K562 (cell line): ENCODE measurements around the gene CLCF1. TPM values are rescaled to one million over a fixed set of nuclear protein-coding genes. Genes with fewer than 3 reads are reported as not detected.

Experiments
- ATAC-seq: fragments of 200-7000 bp; cut with Tn5 transposase; 3 replicates; pipeline ENCODE4 v1.9.1; 2020; ENCODE audit warnings: moderate library complexity
- BruUV-seq: library from RNA; stranded (reverse); fragments of 400-500 nt; replicated peaks from 2 replicates; lab custom pipeline; 2021; lab: Mats Ljungman, UMichigan
- CTCF ChIA-PET: fragments of 300-600 bp; formaldehyde crosslinking; extraction: SDS; loops from one replicate; lab custom pipeline; 2021; ENCODE audit warnings: low intra/inter-chr PET ratio; lab: Yijun Ruan, JAX
- POLR2A ChIA-PET: fragments of 300-600, 350-650 bp; sonication (Branson Sonifier 250); formaldehyde crosslinking; extraction: SDS; loops from one replicate; lab custom pipeline; 2021; ENCODE audit warnings: antibody characterized with exemption, inconsistent platforms; lab: Yijun Ruan, JAX
- DNase-seq, 4 experiments: peaks; one replicate each; pipeline versions ENCODE4 v3.0.0 to v3.0.0-alpha.2; 2011 to 2018; ENCODE audit warnings: low spot score in 3 of 4, mixed read lengths in 3 of 4; ENCODE audit errors: extremely low read depth in 1 of 4
- FAIRE-seq: peaks from 2 replicates; lab custom pipeline; 2011; peaks lifted over from hg19 to GRCh38; lab: Jason Lieb, UNC
- H2AFZ ChIP-seq: 2 replicates; pipeline ENCODE4 v1.6.0; 2011; ENCODE audit warnings: low read depth, low read length, control low read depth, inconsistent platforms
- H3K27ac ChIP-seq: fragments of 200-600 bp; 3 replicates; pipeline ENCODE4 v1.8.0; 2011; ENCODE audit warnings: low read depth, mild to moderate bottlenecking, control low read depth, inconsistent platforms, low read length, moderate library complexity, mixed read lengths; ENCODE audit errors: extremely low read depth
- H3K27me3 ChIP-seq, 2 experiments: fragments of 300-600 bp in 1 of 2; 2 replicates in 1 of 2; 3 replicates in 1 of 2; pipeline versions ENCODE4 v1.6.0 to v1.8.0; 2011; ENCODE audit warnings: inconsistent platforms in 2 of 2, low read length in 2 of 2, mild to moderate bottlenecking in 1 of 2, mixed read lengths in 1 of 2, moderate library complexity in 1 of 2; ENCODE audit not compliant: control insufficient read depth in 2 of 2, insufficient read depth in 2 of 2
- H3K36me3 ChIP-seq: fragments of 300-600 bp; 3 replicates; pipeline ENCODE4 v1.8.0; 2011; ENCODE audit warnings: mild to moderate bottlenecking, low read length, inconsistent platforms; ENCODE audit not compliant: control insufficient read depth, insufficient read depth
- H3K4me1 ChIP-seq, 2 experiments: fragments of 200-600 bp in 1 of 2; replicated peaks in 1 of 2; 2 replicates in 1 of 2; 3 replicates in 1 of 2; pipeline versions ENCODE4 v1.5.1 to v1.8.0; 2011; ENCODE audit warnings: inconsistent platforms in 2 of 2, low read length in 2 of 2, mild to moderate bottlenecking in 1 of 2, mixed read lengths in 1 of 2, moderate library complexity in 1 of 2; ENCODE audit not compliant: control insufficient read depth in 2 of 2, insufficient read depth in 2 of 2
- H3K4me2 ChIP-seq: 2 replicates; pipeline ENCODE4 v1.6.1; 2011; ENCODE audit warnings: low read length, control low read depth, inconsistent platforms, mixed read lengths; ENCODE audit not compliant: insufficient read depth
- H3K4me3 ChIP-seq: fragments of 200-600 bp; sonication (generic), shearing (Covaris generic); 2 replicates; pipeline ENCODE4 v1.5.1; 2016; ENCODE audit warnings: control low read depth, inconsistent platforms
- H3K79me2 ChIP-seq: fragments of 200-600 bp; 3 replicates; pipeline ENCODE4 v1.8.0; 2011; ENCODE audit warnings: low read length, inconsistent platforms; ENCODE audit not compliant: control insufficient read depth, insufficient read depth
- H3K9ac ChIP-seq, 2 experiments: 2 replicates each; pipeline versions ENCODE4 v1.6.0 to v1.6.1; 2011; ENCODE audit warnings: low read depth in 2 of 2, low read length in 2 of 2, control low read depth in 1 of 2, inconsistent platforms in 1 of 2, mild to moderate bottlenecking in 1 of 2, mixed read lengths in 1 of 2; ENCODE audit not compliant: insufficient read depth in 1 of 2
- H3K9me1 ChIP-seq: one replicate; pipeline ENCODE4 v1.6.0; 2011; ENCODE audit warnings: inconsistent platforms, mild to moderate bottlenecking, low read length, moderate library complexity; ENCODE audit not compliant: control insufficient read depth, insufficient read depth
- H3K9me3 ChIP-seq: replicated peaks from 2 replicates; pipeline ENCODE4 v1.5.1; 2011; ENCODE audit warnings: low read depth, low read length, inconsistent platforms; ENCODE audit not compliant: control insufficient read depth, insufficient read depth
- H4K20me1 ChIP-seq: replicated peaks from 2 replicates; pipeline ENCODE4 v1.6.1; 2011; ENCODE audit warnings: low read length, inconsistent platforms, mixed read lengths; ENCODE audit not compliant: control insufficient read depth, insufficient read depth
- RBM15 ChIP-seq: fragments of 200-400 bp; formaldehyde crosslinking; IDR thresholded peaks from 2 replicates; pipeline ENCODE4 v1.6.1; 2018; ENCODE audit warnings: mild to moderate bottlenecking, low read length, moderate library complexity; ENCODE audit not compliant: insufficient read depth
- ZNF217 ChIP-seq: sonication (generic); formaldehyde crosslinking; IDR thresholded peaks from 2 replicates; pipeline ENCODE4 v1.8.0; 2022; ENCODE audit warnings: mild to moderate bottlenecking, missing genetic modification reagents
- WGBS: fragments of 100-300 bp; shearing (Covaris generic); methylation state at CpG from one replicate; pipeline ENCODE4 v1.1.6; 2016; ENCODE audit warnings: low coverage, mixed read lengths; ENCODE audit not compliant: insufficient coverage; ENCODE audit errors: missing lambda C conversion rate; 5-methylcytosine and 5-hydroxymethylcytosine counted together
- in situ Hi-C: fragments of 300-500 bp; cut with MboI; formaldehyde crosslinking; loops from 4 replicates; pipeline ENCODE4 v1.15.0; 2018; ENCODE audit warnings: inconsistent platforms, mixed read lengths
- intact Hi-C: fragments of 100-400 bp; cut with micrococcal nuclease; formaldehyde crosslinking; loops from 2 replicates; pipeline ENCODE4 v1.14.2; 2022
- polyA plus RNA-seq, 8 experiments: library from polyadenylated mRNA; depleted of rRNA in 4 of 8; stranded (reverse) in 5 of 8; unstranded in 3 of 8; fragments of >200 nt; fragmentation: Nextera tagmentation in 2 of 8; fragmentation: Illumina TruSeq in 1 of 8; extraction: Ambion mirVana in 2 of 8; extraction: Trizol in 1 of 8; gene quantifications; 2 replicates each; pipeline versions ENCODE4 v1.2.1 to v1.2.3, GENCODE V29; 2011 to 2014; ENCODE audit warnings: inconsistent platforms in 1 of 8, missing spikeins in 1 of 8
- total RNA-seq, 7 experiments: library from RNA; depleted of rRNA in 6 of 7; stranded (reverse); fragments of >200 nt in 6 of 7; fragmentation: Illumina TruSeq in 2 of 7; extraction: Trizol in 2 of 7; gene quantifications; 2 replicates each; pipeline versions ENCODE4 v1.2.1 to v1.2.3, GENCODE V29; 2011 to 2021; ENCODE audit warnings: low replicate concordance in 1 of 7
- TF ChIP-seq, protein P1 (sequence below), 2 experiments: fragments of 150-350 bp in 1 of 2; IDR thresholded peaks; 2 replicates each; pipeline ENCODE4 v1.6.1; 2012 to 2016; ENCODE audit warnings: low read depth in 2 of 2, low read length in 2 of 2, mild to moderate bottlenecking in 1 of 2, moderate library complexity in 1 of 2
- TF ChIP-seq, protein P2 (sequence below): fragments of 450-650 bp; IDR thresholded peaks from 2 replicates; pipeline ENCODE4 v1.6.1; 2018; ENCODE audit not compliant: partially characterized antibody

The CLCF1 gene
- total and polyA plus RNA-seq, 9 of the 15 experiments (the other 6 are each of a cell fraction or from before 2014, with no cell fraction given) = 0.49 to 5.8 (median 3.0) TPM

DNA sequence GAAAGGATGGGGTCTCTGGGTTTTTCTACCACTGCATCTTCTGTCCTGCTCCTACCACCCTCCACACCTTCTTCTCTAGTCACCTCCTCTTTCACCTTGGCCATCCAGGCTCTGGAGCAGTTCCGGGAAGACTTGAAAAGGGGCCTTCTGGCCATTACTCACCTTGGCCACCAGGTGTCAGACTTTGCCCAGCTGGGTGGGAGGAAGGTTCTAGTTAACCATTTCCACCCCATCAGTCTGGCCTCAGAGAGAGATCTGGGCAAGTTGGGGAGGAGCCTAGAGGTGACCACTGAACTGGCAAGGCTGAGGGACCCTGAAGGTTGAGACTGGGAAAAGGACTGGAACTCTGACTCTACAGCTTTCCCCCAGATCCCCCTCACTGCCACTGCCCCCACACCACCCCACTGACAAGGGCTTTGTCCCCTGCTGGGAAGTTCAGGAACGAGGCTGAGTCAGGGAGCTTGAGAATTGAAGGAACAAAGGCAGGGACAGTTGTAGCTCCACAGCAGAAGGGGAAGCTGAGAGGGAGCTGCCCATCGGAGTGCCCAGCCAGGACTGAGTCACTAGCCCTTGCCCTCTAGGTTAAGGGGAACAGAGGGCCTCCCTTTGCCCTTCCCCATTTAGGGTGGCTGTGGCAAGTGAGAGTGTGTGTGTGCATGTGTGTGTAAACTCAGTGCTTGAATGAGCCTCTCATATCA is 16.4 kb downstream of the CLCF1 start (continued):
- TF ChIP-seq, protein P1, sequence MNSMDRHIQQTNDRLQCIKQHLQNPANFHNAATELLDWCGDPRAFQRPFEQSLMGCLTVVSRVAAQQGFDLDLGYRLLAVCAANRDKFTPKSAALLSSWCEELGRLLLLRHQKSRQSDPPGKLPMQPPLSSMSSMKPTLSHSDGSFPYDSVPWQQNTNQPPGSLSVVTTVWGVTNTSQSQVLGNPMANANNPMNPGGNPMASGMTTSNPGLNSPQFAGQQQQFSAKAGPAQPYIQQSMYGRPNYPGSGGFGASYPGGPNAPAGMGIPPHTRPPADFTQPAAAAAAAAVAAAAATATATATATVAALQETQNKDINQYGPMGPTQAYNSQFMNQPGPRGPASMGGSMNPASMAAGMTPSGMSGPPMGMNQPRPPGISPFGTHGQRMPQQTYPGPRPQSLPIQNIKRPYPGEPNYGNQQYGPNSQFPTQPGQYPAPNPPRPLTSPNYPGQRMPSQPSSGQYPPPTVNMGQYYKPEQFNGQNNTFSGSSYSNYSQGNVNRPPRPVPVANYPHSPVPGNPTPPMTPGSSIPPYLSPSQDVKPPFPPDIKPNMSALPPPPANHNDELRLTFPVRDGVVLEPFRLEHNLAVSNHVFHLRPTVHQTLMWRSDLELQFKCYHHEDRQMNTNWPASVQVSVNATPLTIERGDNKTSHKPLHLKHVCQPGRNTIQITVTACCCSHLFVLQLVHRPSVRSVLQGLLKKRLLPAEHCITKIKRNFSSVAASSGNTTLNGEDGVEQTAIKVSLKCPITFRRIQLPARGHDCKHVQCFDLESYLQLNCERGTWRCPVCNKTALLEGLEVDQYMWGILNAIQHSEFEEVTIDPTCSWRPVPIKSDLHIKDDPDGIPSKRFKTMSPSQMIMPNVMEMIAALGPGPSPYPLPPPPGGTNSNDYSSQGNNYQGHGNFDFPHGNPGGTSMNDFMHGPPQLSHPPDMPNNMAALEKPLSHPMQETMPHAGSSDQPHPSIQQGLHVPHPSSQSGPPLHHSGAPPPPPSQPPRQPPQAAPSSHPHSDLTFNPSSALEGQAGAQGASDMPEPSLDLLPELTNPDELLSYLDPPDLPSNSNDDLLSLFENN (IDR thresholded peaks at IDR 0.05; ENCODE audit: low read depth in 2 of 2, low read length in 2 of 2) = no peak
- TF ChIP-seq, all 486 proteins: peak for 68

DNA sequence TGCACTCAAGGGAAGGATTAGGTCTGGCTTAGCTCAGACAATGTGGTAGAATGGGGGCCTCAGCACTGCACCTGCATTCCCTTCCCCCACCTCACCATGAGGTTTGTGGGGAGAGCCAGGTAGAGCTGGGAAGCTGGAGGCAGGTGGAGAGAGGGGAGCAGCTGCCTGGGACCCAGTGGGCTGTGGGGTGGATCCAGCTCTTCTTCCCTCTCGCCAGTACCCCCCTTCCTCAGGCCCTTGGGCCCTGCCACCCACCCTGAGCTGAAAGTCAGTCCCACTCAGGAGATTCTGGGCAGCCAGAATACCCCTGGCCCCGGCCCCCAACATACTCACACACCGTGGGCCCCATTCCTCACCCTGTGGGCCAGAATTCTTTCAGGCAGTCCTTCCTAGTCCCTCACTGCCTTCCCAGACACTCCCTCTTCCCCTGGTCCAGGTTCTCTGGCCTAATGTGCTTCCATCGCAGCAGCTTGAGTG is 17.0 kb downstream of the CLCF1 start:
- H3K4me2 ChIP-seq = peak overlapping the region; percentile 4
- no TSS peak for BruUV-seq
- in situ Hi-C loops = no loop called here
- no peaks in the 10 kb centered on the region for H4K20me1 ChIP-seq
- 9% methylated on average over 3 of the region's 4 CpGs for WGBS
- ChIA-PET POLR2A (interaction anchor here (0.5 to 1.3 kb wide), 6 partner anchors 11 to 1852 kb away, joined by 3 to 5 read pairs (median 3); no protein-coding TSS in a partner anchor), CTCF (interaction anchor here (1.1 to 3.7 kb wide), 4 partner anchors 17 to 29 kb away, joined by 3 to 41 read pairs (median 14); partner anchors contain the start of gene CLCF1)
- peaks cover 2% of the 10 kb centered on the region; the same call in 1 of the 3 replicates for H3K36me3 ChIP-seq
- no peaks in the 10 kb centered on the region for H3K9me1 ChIP-seq
- H2AFZ ChIP-seq = peak overlapping the region; percentile 51
- H3K4me1 ChIP-seq = peaks cover 46 to 58% of the 10 kb centered on the region in 2 experiments
- peaks cover 8% of the 10 kb centered on the region for H3K79me2 ChIP-seq
- H3K4me3 ChIP-seq = no peak overlapping the region
- H3K27me3 ChIP-seq = no peaks in the 10 kb centered on the region
- H3K9me3 ChIP-seq = no peaks in the 10 kb centered on the region
- TF ChIP-seq ZNF217 (CRISPR knock-in tag) (no peak), RBM15 (no peak)
- TF ChIP-seq, protein P2, sequence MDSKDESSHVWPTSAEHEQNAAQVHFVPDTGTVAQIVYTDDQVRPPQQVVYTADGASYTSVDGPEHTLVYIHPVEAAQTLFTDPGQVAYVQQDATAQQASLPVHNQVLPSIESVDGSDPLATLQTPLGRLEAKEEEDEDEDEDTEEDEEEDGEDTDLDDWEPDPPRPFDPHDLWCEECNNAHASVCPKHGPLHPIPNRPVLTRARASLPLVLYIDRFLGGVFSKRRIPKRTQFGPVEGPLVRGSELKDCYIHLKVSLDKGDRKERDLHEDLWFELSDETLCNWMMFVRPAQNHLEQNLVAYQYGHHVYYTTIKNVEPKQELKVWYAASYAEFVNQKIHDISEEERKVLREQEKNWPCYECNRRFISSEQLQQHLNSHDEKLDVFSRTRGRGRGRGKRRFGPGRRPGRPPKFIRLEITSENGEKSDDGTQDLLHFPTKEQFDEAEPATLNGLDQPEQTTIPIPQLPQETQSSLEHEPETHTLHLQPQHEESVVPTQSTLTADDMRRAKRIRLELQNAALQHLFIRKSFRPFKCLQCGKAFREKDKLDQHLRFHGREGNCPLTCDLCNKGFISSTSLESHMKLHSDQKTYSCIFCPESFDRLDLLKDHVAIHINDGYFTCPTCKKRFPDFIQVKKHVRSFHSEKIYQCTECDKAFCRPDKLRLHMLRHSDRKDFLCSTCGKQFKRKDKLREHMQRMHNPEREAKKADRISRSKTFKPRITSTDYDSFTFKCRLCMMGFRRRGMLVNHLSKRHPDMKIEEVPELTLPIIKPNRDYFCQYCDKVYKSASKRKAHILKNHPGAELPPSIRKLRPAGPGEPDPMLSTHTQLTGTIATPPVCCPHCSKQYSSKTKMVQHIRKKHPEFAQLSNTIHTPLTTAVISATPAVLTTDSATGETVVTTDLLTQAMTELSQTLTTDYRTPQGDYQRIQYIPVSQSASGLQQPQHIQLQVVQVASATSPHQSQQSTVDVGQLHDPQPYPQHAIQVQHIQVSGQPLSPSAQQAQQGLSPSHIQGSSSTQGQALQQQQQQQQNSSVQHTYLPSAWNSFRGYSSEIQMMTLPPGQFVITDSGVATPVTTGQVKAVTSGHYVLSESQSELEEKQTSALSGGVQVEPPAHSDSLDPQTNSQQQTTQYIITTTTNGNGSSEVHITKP = peak; percentile 57
- DNase-seq (no peak), FAIRE-seq (no peak), ATAC-seq (no peak)
- intact Hi-C loops = loop anchor here (5.0 kb wide), 1 partner anchor 151 kb away; the partner anchor contains the start of genes CDK2AP2 and PITPNM1
- peak overlapping the region; percentile 92; the same call in 2 of the 3 replicates for H3K27ac ChIP-seq
- H3K9ac ChIP-seq = peak overlapping the region; percentile 62 to 80; a peak in 3 of 4 replicates
